AG08395 (cell line): ENCODE data around the gene EIF5A.
A peak's percentile ranks its signal among the peaks of the same experiment; 100 is the strongest.

Experiments
- DNase-seq: peaks from one replicate; pipeline ENCODE4 v3.0.0; 2012; ENCODE audit warnings: mixed read lengths, low spot score

Gene EIF5A

DNA sequence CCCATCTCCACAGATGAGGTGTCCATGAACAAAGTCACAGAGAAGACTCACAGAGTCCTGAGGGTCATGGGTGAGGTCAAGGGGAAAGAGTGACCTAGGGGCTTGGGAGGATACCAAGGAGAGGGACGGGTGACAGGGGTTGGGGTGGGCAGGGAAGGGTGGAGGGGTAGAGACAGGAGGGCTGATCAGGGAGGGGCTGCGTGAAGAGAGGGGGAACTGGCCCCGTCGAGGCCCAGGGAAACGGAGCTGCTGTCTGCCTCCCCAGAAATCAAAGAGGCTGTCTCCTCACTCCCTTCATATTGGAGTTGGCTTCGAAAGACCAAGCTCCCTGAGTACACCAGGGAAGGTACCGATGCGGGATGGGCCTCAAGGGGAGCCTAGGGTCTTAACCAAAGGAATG, 48.1 kb downstream of the EIF5A start:
- no peak for DNase-seq

DNA sequence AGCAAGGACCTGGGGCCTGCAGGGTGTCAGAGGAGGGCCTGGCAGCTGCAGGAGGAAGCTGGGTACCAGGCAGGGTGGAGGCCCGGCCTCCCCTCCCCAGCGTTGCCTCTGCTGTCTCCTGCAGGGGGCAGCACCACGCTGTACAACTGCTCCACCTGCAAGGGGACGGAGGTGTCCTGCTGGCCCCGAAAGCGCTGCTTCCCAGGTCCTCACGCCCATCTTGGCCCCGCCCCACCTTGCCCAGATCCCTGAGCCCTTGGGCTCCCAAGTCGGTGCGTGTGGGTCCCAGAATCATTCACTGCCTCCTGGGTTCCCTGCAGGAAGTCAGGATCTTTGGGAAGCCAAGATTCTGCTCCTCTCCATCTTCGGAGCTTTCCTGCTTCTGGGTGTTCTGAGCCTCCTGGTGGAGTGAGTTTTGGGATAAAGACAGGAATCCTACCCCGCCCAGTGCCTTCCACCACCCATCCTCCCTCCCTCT, 48.7 kb downstream of the EIF5A start:
- DNase-seq, result peak; percentile 70

DNA sequence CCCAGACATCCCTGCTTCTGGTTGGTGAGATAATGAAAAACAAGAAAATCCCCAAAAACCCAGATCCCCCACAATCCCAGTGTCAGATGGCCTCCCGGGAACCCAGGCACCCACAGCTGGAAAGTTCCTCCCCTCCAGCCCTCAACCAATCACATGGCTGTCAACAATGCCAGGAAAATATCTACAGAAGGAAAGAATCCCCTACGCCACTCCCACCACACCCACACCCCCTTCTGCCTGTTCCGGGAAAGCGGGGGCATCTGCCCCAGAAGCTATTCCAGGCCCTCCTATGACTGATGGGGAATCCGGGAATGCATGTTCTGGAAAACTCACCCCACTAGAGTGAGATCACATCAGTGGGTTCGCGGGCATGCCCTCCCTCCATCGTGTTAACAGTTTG, 49.3 kb downstream of the EIF5A start:
- no peak for DNase-seq

DNA sequence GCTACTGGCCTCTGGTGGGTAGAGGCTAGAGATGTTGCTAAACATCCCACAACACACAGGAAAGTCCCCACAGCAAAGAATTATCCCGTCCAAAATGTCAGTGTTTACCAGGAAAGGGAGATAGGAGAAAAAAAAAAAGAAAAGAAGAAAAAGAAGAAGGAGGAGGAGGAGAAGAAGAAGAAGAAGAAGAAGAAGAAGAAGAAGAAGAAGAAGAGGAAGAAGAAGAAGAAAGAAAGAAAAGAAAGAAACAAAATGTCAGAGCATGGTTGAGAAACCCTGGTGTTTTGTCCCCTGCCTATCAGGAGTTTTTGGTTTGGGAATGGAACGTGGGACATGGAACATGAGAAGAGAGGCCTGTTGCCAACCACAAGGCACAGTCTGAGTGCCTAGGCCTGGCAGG, 50.0 kb downstream of the EIF5A start:
- DNase-seq, result no peak

DNA sequence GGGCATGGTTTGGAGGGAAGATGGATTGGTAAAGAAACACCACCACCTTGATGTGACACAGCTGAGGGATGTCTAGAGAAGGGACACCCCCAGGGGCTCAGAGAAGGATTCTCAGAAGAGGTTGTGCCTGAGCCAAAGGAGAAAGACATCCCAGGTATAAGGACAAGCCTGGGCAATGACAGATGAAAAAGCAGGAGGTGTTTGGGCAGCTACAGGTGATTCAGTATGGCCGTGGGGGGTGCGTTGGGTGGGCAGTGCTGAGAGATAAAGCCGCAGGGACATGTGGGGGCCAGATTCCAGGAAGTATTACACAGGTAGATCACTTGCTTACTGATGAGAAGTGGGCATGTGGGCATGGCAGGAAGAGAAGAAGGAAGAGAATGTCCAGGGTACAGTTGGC, 54.5 kb downstream of the EIF5A start:
- DNase-seq, result no peak
